ENCODE results near the gene TOMM70. TPM values are rescaled to one million over a fixed set of nuclear protein-coding genes. Genes with fewer than 3 reads are reported as not detected.

Gene TOMM70
- total and polyA plus RNA-seq, 8 donors: 8.4 to 26.3 (median 17.9) TPM

GRCh38 chr3:100429187-100429716 is 28.4 kb upstream of the TOMM70 start:
- Histone ChIP-seq H3K9me3 (no peaks in the 10 kb centered on the region), H3K4me3 (no peak overlapping the region), H3K27me3 (no peaks in the 10 kb centered on the region), H3K36me3 (no peaks in the 10 kb centered on the region), H3K4me1 (no peaks in the 10 kb centered on the region), H3K27ac (no peak overlapping the region)
- DNase-seq (no peak), ATAC-seq (no peak), FAIRE-seq (no peak)
- WGBS, 2 donors: 89 to 95% methylated on average over 2 of the region's 2 CpGs
- TF ChIP-seq CTCF (IDR thresholded peaks at IDR 0.05): no peak
- intact Hi-C loops (cut with DNase I): no loop called here

DNA sequence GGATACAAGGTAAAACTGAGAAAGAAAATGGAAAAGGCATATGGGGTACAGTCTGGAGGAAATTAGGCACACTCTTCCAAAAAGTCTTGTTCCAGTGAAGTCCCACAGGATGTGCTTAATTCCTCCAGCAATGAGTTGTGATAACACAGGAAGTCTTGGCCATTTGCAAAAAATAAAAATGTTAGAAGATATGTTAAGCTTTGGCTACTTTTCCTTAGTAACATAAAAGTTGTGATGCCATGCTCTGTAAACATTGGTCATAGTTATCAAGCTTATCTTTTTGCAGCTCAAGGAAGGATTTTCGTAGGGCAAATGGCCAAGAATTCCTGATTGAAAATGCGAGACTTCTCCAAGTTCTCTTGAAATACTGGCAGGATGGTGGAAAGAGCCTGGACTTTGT is 26.8 kb upstream of the TOMM70 start:
- Histone ChIP-seq H3K27me3 (no peaks in the 10 kb centered on the region), H3K4me3 (no peak overlapping the region), H3K36me3 (no peaks in the 10 kb centered on the region), H3K4me1 (no peaks in the 10 kb centered on the region), H3K27ac (no peak overlapping the region), H3K9me3 (no peaks in the 10 kb centered on the region)
- no peak for TF ChIP-seq CTCF (IDR thresholded peaks at IDR 0.05)
- FAIRE-seq (no peak), ATAC-seq (peak in 1 of 4 donors; percentile 37), DNase-seq (no peak)
- 29 to 34% methylated on average over 2 of the region's 2 CpGs for WGBS, 2 donors
- intact Hi-C loops (cut with DNase I): no loop called here

DNA sequence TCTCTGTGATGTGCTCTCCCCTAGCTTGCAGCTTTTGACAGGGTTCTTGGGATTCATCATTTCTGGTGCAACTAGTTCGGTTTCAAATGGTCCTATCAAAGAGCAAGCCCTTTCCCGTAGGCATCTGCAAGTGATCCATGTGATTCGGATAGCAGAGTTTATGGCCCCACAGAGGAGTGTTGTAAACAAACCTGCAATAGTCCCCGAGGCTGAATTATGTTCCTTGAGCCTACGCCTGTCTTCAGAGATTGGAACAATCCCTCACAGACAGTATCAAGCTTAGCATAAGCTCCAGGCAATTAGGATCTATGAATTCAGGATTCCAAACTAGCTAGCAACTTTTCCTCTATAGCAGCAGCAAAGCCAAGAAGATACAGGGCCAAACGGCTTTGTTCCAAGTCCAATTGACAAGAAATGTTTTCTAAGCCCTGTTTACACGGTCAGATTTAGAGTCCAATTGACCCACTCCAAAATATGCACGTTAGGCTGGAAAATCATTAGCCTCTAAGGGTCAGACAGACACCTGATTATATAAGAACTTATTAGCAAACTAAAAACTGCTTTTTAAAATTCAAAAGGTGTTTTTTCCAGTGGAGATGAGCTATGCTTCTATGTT is 25.3 kb upstream of the TOMM70 start:
- no peak for ATAC-seq
- Histone ChIP-seq H3K36me3 (no peaks in the 10 kb centered on the region), H3K27ac (no peak overlapping the region), H3K9me3 (no peaks in the 10 kb centered on the region), H3K4me3 (no peak overlapping the region), H3K4me1 (no peaks in the 10 kb centered on the region), H3K27me3 (no peaks in the 10 kb centered on the region)
- no peak for FAIRE-seq
- DNase-seq: no peak
- intact Hi-C loops (cut with DNase I): no loop called here
- WGBS, 2 donors: 53 to 54% methylated on average over 8 of the region's 8 CpGs
- no peak for TF ChIP-seq CTCF (IDR thresholded peaks at IDR 0.05)

GRCh38 chr3:100425316-100425715 is 24.4 kb upstream of the TOMM70 start:
- H3K4me3 ChIP-seq: no peak overlapping the region
- no peak for TF ChIP-seq CTCF (IDR thresholded peaks at IDR 0.05)
- no peaks in the 10 kb centered on the region for H3K36me3 ChIP-seq
- H3K9me3 ChIP-seq: no peaks in the 10 kb centered on the region
- H3K27ac ChIP-seq: no peak overlapping the region
- no peak for FAIRE-seq
- peak; percentile 17 to 41 (median 28) for ATAC-seq
- H3K4me1 ChIP-seq: no peaks in the 10 kb centered on the region
- 38 to 65% methylated on average over 1 of the region's 1 CpG for WGBS, 2 donors
- DNase-seq: no peak
- no peaks in the 10 kb centered on the region for H3K27me3 ChIP-seq
- intact Hi-C loops (cut with DNase I): no loop called here

DNA sequence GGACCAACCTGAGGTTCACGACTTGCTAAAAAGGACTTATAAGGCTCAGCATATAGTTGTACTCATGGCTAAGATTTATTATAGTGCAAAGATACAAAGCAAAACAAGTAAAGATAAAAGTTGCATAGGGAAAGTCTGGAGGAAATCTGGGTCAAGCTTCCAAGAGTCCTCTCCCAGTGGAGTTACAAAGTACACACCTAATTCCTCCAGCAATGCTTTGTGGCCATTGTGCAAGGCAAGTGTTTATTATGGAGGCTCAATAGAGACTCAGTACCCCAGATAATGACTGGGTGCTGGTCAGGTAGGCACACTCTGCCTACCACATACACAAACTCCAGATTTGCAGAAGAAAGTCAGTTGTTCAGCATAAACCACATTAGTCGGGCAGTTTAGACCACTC is 23.4 kb upstream of the TOMM70 start:
- H3K9me3 ChIP-seq: no peaks in the 10 kb centered on the region
- TF ChIP-seq CTCF (IDR thresholded peaks at IDR 0.05): no peak
- WGBS, 2 donors: 92 to 94% methylated on average over 2 of the region's 2 CpGs
- no peak overlapping the region for H3K4me3 ChIP-seq
- H3K27ac ChIP-seq: no peak overlapping the region
- no peak for ATAC-seq
- H3K4me1 ChIP-seq: no peaks in the 10 kb centered on the region
- no peaks in the 10 kb centered on the region for H3K27me3 ChIP-seq
- DNase-seq: no peak
- intact Hi-C loops (cut with DNase I): no loop called here
- no peaks in the 10 kb centered on the region for H3K36me3 ChIP-seq
- FAIRE-seq: no peak
